GM19397 (cell line): ENCODE results near the gene STARD10.

Source experiments
- ATAC-seq: cut with Tn5 transposase; IDR thresholded peaks from one replicate; pipeline ENCODE4 v1.9.1; 2021; ENCODE audit warnings: mild to moderate bottlenecking, moderate library complexity; ENCODE audit not compliant: unreplicated experiment

STARD10 gene

DNA sequence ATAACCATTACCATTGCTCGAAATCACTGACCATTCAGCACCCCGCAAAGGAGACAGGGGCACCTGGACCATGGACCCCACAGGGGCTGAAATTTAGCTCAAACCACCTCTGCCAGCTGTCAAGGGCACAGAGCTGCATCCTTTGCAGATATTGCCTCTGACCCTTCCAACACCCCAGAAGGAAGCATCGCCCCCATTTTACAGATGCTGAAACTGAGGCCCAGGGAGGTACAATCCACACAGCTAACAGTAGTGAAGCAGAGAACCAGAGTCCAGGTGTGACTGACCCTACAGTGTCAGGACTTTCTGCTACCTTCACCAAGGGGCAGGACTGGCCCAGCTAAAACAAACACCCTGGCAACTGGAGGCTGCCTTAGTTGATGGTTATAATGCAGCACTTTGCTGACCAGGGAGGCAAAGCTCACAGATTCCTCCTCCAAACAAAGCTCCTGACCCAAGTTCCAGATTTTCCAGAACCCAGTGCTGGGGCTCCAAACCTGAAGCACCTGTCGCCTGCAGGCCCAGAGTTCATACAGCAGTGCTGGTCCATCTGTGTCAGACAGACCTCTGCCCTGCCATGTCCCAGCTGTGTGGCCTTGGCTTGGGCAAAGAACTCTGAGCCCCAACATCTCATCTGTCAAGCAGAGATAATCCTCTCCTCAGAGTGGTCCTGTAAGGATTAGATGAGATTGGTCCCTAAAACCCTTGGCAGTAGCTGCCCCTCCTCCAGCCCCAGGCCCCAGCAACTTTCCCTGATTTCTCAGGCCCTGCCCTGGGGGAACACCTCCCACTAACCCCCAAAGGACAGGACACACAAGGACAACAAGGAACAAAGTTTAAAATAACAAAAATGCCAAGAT lies 26.4 kb downstream of the STARD10 start:
- ATAC-seq: no peak

DNA sequence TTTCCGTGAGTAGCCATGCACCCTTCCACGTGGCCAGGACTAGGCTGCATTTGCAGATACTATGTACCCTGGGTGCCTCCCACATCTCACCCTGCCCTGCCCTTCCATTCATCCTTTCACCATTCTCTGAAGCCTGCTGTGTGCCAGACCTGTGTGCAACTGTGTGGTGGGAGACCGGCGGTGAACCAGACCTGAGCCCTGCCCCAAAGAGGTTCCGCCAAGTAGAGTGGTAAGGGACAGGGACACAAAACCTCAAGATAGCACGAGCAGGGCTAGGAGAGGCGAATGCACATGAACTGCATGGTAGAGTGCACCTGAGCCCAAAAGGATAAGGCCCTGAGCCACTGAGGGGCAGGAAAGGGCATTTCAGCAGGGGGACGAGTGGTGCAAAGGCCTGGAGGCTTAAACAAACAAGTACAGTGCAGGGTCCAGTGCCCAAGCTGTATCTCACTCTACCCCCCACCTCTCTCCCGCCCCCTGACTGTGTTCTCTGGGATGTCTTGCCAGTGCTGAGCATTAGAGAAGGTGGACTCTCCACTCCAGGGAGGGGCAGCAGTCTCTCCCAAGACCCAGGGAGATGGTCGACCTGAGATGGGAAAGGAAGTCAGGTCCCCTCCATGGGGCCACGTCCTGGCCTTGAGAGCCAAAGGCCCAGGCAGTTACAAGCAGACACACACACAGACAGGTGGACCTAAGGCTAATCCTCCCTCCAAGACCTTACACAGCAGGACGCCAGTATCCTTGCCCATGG lies 27.5 kb downstream of the STARD10 start:
- ATAC-seq: no peak

GRCh38 chr11:72764503-72764902 lies 29.3 kb downstream of the STARD10 start:
- no peak for ATAC-seq

DNA sequence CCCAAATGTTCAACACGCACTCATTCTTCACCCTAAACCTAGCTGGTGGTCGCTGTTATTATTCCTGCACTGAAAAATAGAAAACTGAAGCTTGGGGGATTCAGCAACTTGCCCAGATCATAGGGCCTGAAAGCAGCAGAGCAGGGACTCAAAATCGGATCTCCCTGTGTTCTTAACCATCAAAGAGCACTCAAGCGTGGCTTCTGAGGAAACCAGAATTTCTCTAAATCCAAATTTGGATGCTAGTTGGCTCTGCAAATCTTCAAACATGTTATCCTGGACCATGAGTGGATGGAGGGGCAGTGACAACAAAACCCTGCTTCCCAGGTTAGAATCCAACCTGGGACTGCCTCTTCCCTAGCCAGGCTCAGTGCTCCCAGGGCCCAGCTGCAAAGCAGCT lies 30.0 kb downstream of the STARD10 start:
- no peak for ATAC-seq

GRCh38 chr11:72762641-72763304 lies 31.1 kb downstream of the STARD10 start:
- ATAC-seq: no peak

DNA sequence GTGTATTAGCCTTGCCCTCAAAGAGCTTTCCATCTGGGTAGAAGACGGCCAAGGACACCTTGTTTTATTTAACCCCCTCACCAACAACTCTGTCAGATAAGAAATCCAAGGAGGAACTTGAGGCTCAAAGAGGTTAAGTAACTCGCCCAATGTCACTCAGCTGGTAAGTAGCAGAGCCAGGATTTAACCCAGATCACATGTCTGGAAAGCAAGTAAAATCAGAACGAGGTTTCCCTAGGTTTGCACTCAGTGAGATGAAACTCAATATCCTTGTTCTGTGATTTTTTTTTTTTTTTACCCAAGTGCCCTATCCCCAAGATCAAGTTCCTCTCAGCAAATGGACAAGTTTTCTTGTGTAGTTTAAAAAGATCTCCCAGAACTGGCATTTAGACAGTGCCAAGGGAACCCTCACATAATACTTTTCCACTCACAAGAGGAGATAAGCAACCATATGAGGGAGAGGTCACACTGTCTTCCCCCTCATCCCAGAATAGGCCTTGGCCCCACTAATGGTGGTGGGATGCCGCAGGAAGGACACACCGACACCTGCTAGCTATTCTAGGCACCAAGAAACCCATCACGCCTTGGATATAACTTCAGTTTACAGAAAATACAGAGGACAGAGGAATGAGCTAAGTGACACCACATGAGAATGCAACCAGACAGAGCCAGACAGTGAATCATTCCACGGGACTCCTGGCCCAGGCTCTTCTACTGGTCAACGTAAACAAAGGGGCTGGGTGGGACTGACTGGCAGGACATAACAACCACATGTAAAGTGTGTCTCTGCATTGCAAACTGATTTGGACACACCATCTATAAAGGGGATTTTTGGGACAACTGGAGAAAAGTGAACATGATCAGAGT lies 33.1 kb downstream of the STARD10 start:
- ATAC-seq: no peak

DNA sequence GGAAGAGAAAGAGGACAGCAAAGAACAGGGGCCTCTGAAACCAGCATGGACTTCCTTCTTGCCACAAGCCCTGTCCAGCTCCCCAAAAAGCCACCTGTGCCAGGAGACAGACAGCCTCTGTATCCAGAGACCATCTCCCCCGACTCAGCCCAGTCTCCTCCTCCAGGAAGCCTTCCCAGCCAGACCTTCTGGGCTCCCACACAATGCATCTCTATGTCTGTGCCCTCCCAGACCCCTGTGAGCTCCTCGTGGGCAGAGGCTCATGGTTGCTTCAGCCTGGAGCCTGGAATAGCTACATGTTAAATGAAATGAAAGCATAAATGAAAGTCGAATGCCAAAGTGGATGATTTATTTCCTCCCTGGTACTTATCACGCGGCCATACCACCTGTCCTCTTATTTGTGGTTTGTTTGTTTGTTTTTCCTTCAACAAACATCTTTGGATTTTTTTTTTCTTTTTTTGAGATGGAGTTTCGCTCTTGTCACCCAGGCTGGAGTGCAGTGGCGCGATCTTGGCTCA lies 34.3 kb downstream of the STARD10 start:
- ATAC-seq: no peak

DNA sequence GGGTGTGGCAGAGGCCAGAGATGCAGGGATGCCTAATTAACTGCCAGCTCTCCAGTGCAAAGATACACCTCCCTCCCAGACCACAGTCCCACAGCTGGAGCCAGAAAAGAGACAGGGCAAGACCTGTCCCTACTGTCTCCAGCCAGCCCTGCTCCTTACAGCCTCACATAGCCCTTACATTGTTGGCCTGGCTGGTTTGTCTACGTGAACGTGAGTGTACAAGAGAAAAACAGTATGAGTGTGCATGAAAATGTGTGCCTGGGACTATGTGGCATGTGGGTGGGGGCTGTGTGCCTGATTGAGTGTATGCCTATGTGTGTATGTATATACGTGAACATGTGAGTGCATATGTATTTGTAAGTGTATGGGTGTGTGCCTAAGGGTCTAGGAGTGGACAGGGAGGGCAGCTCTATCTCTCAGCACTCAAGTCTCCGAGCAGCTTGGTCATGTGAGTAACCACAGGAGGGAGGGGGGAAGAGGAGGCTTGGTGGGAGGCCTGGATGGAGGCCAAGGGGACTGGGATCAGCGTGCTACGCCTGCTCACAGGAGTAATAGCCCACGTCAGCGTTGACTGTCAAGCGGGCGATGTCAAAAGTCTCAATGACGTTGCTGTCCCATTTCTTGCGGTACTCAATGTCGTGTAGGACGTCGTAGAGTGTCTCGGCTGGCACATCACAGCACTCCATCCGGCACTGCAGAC lies 35.0 kb downstream of the STARD10 start:
- no peak for ATAC-seq

DNA sequence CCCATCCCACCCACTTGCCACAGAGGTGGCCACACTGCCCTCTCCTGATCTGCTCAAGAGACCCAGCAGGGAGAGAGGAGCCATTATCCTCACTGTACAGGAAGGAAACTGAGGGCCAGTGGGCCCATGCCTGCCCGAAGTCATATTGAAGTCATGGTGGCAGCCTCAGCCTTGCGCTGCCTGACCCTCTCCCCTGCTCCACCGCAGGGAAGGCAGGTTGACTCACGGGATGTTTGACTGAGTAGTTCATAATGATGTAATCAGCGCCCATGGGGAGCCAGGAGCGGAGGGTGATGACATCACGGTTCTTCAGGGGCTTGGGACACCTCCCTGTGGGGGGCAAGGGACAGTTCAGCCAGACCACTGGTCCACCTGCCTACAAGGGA lies 35.5 kb downstream of the STARD10 start:
- no peak for ATAC-seq

GRCh38 chr11:72755713-72756285 lies 38.0 kb downstream of the STARD10 start:
- ATAC-seq: no peak

DNA sequence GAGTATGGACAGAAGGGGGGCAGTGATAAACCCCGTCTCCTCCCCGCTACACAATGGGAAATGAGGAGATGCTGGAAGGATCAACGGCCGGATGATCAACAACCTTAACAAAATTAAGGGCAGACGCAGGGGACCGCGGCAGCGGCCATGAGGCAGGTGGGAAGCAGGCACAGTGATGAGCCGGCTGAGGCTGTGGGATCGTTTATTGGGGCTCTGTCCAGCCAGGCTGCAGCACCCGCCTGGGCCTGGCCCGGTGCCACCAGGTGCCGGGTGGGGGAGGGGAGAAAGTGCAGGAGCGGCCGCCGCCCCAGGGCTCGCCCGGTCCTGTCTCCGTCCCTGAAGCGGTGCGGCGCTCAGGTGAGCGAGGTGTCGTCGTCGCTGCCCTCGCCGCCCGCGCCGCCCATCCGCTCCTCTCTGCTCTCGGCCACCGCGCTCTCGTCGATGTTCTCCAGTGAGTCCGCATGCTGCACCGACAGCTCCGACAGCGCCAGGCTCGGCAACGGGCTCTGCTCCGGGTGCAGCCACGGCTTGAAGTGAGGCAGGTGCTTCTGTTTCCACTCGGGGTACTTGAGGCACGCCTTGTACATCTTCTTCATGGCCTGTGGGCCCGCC lies 39.2 kb downstream of the STARD10 start:
- no peak for ATAC-seq

GRCh38 chr11:72754149-72754543 lies 39.7 kb downstream of the STARD10 start:
- ATAC-seq: no peak

DNA sequence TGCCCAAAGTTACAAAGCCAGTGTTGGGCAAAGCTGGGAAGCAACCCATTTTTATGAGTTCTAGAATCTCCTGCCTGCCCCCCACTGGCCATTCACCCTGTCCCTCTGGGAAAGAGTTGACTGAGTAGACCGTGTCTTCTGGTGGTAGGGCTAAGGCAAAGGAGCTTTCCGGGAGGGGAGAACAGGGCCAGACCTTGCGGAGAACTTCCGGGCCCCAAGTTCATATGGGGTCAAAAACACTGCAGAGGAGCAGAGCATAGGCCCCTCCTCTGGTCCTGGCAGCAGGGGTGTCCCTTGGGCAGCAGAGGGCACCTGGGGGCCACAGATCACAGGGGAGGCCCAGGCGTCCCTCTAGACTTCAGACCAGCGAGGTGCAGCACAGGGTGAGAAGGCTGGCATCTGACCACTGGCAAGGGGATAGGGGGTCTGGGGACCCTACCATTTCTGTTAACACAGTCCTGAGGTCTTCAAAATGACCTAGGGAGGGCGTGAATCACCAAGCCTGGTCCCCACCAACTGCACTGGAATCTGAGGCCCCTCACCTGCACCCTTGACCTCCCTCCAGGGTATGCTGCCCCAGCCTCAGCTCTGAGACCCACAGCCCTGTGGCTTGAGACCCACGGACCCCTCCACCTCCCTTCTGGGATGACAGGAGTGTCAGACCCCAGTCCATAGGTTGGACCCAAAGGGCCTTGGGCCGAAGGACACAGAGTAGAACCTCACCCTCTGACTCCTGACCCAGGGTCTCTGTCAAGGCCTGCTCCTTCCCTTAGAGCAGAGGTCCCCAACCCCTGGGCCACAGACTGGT lies 40.3 kb downstream of the STARD10 start:
- no peak for ATAC-seq

DNA sequence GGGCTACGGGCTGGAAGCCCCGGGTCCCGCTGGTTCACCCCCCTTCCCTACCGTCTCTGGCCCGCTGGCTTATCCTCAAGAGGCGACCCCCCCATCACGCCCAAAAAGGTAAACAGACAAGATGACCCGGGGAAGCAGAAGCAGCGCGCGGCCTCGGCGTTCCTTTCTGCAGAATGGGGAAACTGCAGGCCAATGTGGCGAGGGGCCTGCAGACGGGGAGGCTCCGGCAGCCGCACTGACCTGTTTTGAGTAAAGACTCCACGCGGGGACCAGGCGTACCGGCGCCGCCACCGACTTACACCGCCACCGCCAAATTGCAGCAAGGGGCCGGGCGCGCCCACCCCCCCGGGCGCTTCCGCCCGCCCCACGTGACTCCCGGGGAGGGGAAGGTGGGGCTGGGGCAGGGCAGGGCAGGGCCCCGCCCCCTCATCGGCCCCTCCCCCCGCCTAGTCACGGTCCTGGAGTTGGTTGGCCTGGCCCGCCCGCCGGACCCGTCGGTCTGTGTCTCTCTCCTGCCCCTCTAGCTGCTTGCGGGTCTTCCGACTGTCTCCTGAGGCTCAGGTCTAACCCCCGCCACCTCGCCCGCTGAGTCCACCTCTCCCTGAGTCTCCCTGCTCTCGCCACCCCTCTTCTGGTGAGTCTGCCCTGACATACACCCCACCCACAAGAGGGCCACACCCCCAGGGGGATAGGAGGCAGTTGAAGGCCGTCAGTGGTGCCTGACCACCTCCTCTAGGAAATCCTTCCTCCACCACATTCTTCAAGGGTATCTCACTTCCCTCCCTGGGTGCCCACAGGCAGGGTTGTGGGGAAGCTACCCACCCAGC lies 41.5 kb downstream of the STARD10 start, which contains the start of gene ARAP1:
Gene ARAP1, minus strand, starts transcription at position 321 of the 827 bp plus-strand sequence. CDS start 25,280 bp downstream, outside the sequence.
- peak; percentile 60 for ATAC-seq

GRCh38 chr11:72751116-72752087 lies 42.4 kb downstream of the STARD10 start:
- no peak for ATAC-seq

GRCh38 chr11:72750556-72751115 lies 43.2 kb downstream of the STARD10 start:
- ATAC-seq: no peak
